Globus pallidus (tissue), 1 donor: Measurements from ENCODE around the gene CCM2.
"Not testable (repeated sequence)": the region's sequence is repeated elsewhere in the genome, so short reads cannot be mapped to it uniquely, and the experiment has no call there.

ENCODE experiments used
- DNase-seq: peaks from one replicate; pipeline ENCODE4 v3.0.0-alpha.2; 2015; ENCODE audit warnings: low spot score

Gene CCM2

DNA sequence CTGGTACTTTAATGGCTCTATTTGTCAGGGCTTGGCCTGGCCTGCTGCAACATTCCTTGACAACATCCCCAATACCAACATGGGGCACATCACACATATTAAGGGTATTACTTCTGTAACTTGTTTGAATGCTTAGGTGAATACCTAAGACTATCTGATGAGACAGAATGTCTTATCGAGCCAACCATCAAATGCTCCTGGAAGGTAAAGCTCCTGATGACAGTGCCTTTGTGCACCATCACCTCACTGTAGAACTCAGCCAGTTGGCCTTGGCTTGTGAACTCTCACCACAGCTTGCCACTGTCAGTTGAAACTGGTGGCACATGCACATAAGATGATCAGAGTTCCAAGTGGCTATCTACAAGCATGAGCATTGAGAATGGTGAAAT lies 17.5 kb upstream of the CCM2 start:
- no peak for DNase-seq

DNA sequence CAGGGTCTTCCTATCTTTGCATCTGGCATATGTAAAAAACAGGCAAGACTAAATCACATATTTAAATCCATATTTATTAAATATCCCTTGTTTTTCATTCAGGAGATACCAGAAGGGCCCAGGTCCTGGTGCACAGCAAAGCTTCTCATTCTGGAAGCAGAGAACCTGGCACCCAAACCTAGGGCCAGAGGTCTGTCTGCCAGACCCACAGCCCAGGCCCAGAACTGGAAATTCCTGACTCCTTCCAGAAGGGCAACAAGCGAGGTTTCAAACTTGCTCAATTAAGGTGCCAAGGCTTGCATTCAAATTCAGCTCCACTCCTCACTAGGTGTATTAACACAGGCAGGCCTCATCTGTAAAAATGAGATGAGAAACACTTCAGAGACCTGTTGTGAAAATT lies 17.0 kb upstream of the CCM2 start:
- DNase-seq: no peak

DNA sequence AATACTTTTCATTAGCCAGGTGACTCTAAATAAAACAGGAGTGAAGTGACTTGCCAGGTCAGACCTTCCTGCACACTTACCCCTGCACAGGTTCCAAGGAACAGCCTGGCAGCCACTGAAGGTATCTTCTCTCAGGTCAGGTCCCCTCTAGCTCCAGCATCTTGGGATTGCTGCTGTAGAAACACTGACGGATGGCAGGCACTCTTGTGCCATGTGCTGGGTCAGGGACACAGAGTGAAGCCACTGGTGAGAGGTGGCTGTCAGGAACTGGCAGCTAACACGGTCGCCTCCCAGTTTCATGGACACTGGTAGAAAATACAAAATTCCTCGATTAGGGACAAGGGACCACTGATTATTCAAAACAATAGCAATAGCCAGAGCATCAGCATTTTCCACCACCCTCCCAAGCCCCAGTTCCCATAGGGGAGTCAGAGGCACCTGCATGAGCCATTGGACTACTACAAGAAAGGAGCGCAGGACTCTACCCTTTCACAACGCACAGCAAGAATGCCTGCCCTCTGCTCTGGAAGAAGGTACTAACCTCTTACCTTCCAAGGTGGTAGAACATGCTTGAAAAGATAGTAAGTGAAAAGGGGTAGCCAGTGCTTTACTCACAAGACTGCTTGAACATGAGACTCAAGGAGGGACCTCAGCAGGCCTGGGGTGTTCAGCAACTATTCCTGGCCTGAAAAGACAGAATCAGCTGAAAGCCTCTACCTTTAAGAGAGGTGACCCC lies 16.1 kb upstream of the CCM2 start:
- no peak for DNase-seq

DNA sequence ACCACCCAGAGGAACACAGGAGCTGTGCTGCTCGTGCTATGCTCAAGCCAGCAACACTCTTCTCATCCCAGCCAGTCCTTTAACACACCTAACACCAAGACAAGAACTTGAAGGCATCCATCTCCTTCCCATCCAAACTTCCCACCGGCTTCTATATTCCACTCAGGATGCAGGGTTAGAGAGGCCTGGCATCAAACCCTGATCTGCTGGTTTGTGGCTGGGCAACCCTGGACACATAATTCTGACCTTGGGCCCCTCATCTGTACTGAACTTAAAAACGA lies 15.6 kb upstream of the CCM2 start:
- no peak for DNase-seq

DNA sequence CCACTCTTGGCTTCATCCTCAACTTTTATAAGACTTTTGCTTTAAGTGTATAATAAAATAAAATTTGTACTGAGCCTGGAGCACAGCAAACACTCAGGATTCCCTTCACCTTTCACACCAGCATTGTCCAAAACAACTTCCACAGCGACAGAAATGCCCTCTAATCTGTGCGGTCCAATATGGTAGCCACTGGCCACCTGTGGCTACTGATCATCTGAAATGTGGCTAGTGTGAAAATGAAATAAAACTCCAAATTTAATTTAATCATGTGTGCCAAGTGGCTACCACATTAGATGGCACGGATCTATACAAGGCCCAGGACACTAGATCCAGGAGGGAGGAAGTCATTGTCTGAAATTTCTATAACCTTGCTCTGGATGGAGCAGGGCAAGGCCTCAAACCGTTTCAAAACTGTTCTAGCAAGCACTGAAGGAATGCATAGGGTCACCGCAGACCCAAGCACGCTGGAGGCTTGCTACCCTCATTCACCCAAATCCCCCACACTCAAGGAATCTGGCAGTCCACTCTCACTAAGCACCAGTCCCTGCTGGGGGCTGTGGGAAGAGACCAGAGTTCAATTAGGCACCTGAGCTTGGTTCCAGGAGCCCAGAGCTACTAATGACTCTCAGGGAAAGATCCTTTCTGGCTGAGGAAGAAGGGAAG lies 14.8 kb upstream of the CCM2 start:
- DNase-seq: no peak

DNA sequence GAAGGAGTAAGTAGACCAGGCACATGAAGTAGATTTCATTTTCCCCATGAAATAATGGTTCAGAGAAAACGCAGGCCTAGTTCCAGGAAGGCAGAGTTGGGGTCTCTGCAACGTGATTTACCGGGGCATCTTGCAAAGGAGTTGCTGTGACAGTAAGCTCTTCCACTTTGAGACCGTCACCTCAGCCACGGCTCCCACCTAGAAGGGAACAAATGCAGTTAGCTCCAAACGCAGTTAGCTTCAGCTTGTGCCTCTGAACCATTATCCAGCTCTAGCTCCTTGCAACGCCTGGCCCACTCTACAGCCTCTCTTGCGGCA lies 14.1 kb upstream of the CCM2 start:
- DNase-seq: no peak

DNA sequence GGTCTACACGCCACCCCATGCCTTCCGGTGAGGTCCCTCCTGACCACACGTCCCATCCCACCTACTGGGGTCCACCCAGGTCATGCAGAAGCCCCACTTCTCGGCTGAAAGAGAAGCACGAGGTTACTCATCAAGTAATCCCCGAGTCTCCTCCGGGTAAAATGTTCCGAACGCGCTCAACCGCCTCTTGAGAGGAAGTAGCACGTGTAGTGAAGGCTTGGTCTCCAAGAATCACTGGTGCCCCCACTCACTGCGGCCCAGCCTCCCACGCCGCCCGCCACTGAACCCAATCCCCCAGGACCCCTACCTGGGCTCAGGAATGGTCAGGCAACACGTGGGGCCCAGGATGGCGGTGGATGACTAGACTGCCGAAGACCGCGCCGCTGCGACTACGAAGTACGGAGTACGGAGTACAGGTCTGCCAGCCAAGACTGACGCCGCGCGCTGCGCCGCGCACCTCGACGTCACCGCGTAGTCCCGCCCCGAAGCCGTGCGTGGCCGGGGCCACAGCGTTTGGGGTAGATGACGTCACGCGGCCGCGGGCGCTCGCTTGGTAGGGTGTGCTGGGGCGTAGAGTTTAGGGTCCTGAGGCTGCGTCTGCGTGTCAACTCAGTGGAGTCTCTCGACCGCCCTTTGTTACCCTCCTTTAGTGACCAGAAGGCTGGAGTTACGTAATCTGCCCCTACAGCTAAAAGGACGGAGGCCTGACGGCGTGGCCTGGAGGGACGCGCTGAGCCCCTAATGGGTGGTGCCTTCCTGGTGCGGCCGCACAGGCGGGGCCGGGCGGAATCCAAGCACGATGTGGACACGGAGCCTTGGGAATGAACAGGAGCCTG lies 13.6 kb upstream of the CCM2 start:
- peak; percentile 85 for DNase-seq

DNA sequence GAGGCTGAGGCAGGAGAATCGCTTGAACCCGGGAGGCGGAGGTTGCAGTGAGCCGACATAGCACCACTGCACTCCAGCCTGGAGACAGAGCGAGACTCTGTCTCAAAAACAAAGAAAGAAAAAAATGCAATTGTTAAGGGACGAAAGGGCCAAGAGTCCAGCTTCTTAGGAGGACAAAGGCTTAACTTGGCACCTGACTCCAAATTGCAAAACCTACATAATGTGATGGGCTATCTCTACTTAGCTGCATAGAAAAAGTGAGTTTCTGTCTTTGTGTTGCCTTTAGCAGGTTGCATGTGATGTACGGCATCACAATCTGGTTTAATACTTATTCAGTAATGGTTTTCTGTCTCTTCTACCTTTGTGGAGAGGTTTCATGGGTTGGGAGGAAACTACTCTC lies 12.5 kb upstream of the CCM2 start:
- no peak for DNase-seq

DNA sequence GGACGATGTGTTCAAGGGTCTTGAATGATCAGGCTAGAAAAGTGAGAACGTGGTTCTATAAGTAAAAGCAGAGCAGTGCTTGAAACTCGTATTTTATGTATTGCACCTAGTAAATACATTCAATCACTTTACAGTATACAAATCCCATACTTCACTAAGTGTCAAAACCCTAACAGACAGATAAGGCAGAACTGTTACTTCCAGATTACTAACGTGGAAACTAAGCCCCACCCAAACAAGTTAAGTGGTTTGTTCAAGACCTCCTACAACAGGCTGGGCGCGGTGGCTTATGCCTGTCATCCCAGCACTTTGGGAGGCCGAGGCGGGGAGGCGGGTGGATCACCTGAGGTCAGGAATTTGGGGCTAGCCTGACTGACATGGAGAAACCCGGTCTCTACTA lies 12.0 kb upstream of the CCM2 start:
- no peak for DNase-seq

DNA sequence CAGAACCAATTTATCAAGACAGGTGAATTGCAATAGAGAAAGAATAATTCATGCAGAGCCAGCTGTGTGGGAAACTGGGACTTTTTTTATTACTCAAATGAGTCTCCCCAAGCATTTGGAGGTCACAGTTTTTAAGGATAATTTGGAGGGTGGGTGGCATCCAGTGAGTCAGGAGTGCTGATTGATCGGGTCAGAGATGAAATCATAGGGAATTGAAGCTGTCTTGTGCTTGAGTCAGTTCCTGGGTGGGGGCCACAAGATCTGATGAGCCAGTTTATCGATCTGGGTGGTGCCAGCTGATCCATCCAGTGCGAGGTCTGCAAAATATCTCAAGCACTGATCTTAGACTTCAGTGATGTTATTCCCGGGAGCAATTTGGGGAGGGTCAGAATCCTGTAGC lies 11.3 kb upstream of the CCM2 start:
- DNase-seq: no peak

DNA sequence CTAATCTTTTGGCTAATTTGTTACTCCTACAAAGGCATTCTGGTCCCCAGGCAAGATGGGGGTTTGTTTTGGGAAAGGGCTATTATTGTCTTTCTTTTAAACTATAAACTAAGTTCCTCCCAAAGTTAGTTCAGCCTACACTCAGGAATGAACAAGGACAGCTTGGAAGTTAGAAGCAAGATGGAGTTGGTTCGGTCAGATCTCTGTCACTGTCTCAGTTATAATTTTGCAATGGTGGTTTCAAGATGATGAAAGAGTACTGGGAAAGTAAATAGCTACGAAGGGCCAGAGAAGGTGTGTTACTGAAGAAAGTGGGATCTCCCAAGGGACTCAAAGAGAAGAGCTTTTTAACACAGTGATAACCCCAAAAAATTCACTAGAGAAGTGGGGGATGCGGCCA lies 10.9 kb upstream of the CCM2 start:
- DNase-seq: no peak

DNA sequence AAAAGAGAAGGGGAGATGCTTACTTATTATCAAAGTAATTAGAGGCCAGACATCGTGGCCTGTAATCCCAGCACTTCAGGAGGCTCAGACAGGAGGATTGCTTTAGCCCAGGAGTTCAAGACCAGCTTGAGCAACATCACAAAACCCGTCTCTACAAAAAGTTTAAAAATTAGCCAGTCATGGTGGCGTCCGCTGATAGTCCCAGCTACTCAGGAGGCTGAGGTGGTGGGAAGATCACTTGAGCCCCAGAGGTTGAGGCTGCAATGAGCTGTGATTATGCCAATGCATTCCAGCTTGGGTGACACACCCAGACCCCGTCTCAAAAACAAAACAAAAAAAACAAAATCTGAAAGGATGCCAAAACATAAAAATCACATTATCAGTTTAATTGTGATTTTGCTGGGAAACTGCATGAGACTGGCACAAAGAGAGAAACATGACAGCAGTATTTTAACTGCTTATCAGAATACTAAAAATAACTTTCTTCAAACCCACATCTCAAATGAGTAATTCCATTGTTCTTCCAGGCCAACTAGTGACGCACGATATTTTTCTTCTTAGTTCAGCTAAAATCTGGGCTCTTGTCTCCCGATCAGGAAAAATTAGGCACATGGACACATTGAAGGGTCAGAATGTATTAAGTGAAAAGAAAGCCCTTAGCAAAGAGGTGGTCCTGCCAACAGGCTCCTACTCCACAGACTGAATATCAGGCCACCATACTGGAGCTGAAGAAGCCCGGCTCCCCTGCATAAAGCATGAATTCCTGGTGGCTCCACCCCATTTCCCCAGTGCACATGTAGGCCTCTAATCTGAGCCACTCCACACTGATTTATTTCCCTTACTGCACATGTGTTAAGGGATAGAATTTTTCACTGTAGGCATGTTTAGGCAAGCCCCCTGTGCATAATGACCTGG lies 9.6 kb upstream of the CCM2 start:
- DNase-seq: no peak

DNA sequence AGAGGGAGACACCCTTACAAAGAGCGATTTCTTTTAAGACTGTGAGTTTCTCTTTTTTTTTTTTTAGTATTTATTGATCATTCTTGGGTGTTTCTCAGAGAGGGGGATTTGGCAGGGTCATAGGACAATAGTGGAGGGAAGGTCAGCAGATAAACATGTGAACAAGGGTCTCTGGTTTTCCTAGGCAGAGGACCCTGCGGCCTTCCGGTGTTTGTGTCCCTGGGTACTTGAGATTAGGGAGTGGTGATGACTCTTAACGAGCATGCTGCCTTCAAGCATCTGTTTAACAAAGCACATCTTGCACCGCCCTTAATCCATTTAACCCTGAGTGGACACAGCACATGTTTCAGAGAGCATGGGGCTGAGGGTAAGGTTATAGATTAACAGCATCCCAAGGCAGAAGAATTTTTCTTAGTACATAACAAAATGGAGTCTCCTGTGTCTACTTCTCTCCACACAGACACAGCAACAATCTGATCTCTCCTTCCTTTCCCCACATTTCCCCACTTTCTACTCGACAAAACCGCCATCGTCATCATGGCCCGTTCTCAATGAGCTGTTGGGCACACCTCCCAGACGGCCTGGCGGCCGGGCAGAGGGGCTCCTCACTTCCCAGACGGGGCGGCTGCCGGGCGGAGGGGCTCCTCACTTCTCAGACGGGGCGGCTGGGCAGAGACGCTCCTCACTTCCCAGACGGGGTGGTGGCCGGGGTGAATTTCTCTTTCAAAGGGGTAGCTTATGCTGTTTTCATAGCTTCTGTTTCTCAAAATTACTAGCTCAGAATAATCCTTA lies 7.8 kb upstream of the CCM2 start:
- DNase-seq: not testable (repeated sequence)

DNA sequence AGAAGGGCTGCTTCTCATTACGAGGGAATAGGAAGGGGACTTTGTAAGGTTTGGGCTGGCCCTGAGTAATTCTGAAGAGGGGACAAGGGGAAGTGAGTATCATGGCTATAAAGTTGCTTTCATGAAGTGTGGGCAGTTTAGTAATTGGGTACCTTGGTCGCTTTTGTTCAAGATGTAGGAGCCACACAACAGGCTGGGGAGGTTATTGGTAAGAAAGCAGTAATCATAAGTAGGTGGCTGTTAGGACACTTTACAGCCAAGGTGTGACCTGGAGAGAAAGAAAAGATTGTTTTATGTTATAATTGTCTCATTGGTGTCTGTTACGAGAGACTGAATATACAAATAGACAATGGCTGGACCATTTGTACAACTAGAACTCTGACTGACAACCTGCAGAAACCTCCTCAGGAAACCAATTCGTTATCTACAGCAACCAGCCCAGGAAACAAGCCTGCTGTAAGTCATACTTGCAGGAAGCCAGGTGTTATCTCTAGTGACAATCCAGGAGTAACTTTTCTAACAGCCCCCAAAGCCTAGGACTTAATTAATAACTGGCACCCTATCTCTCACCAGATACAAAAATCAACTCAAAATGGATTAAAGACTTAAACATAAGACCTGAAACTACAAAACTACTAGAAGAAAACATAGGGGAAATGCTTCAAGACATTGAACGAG lies 5.0 kb upstream of the CCM2 start:
- DNase-seq: no peak

DNA sequence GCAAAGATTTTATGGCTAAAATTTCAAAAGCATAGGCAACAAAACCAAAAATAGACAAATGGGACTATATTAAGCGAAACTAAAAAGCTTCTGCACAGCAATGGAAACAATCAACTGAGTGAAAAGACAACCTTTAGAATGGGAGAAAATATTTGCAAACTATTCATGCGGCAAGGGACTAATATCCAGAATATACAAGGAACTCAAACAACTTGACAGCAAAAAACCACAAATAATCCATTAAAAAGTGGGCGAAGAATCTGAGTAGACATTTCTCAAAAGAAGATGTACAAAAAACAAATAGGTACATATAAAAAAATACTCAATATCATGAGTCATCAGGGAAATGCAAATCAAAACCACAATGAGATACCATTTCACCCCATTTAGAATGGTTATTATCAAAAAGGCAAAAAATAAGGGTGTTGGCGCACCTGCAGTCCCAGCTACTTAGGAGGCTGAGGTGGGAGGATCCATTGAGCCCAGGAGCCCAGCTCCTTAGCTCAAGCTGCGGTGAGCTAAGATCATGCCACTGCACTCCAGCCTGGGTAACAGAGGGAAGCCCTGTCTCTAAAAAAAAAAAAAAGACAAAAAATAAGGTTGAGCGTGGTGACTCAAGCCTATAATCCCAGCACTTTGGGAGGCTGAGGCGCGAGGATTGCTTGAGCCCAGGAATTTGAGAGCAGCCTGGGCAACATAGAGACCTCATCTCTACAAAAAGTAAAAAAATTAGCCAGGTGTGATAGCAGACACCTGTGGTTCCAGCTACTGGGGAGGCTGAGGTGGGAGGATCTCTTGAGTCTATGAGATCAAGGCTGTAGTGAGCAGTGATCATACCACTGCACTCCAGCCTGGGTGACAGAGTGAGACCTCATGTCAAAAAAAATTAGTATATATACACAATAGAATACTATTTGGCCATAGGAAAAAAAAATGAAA lies 4.2 kb upstream of the CCM2 start:
- DNase-seq: no peak

DNA sequence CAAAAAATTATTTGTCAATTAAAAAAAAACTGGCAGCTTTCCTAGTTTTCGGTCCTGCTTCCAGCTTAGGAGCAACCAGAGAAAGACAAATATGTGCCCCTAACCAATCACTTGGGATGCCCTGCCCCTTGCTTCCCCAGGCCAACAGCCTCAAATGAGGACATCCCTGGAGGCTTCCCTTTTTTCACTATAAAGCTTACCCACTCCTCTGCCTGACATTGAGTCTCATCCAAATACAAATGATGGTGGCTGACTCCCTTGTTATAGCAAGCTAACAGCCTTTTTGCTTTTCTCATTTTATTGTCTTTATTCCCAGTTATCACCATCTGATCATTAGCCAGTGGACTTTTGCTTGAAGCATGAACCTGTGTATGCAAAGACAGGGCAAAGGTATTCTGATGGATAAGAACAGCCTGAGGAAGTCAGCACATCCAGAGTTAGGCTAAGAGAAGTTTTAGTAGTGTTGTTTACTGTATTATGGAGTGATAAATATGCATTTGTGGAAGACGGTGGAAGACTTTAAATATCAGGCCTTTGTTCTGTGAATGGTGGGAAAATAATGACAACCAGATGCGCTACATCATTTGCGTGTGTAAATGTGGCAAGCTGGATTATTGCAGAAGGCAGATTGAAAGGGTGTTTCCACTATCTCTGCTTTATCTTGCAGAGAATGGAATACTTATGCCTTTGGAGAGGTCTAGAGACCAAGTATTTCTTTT lies 1.7 kb upstream of the CCM2 start:
- no peak for DNase-seq

DNA sequence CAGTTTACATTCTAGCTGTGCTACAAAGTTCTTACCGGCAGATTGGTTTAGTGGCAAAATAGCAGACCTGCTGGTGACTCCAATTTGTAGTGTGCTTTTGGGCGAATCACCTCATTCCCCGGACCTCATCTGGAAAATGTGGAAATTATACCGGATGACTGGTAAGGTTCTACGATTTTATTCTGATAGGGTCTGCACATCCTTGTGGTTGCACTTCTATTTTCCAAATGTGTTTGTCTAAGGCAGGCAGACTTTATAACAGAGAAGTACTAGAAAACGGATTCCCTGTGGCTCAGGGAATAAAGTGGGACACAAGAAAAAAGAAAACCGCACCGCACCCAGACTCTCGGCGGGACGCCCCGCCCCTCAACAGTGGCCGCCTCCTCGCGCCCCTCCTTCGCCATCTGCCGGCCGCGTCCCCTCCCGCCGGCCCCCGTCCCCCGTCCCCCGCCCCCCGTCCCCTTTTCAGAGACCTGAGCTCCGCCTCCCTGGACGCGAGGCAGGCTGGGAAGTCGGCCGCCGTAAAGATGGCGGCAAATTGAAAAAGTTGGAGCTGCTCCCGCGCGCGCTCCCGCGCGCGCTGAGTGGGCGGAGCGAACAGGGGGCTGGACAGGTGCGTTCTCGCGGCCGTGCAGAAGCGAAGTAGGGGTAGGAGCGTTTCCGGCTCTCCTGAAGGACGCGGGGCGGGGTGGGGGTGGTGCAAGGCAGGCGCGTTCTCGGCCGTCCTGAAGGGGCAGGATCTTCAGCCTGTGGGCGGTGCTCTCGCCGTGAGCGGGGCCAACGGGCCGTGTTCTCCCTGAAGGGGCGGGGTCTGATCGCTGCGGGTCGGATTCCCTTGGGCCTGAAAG lies 532 bp upstream of the CCM2 start:
- peak; percentile 99 for DNase-seq

DNA sequence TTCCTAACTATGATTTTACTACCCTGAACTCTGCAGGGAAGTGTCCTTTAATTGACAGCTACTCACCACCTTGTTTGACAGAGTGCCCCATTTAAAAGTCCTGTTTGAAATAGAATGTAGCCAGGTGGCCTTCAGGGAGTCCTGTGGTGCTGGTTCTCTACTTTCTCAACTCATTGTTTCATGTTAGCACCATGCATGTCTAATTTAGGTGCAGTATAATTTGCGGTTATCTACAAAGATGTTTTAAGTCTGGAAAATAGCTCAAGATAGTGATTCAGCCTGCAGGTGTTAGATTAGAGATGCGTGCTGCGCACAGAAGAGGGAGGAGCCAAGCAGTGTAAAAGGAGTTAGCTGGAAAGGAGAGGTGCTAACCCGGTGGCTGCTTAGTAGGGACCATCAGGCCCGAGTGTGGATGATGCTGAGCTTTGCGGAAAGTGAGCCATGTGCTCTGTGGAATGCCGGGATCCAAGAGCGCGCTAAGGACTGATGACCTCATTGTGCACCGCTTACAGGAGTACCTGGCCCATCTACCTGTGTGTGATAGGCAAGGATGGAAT lies 1.2 kb downstream of the CCM2 start:
- DNase-seq: no peak
